Adipocyte (in vitro differentiated cells): ENCODE results near the gene IFNA2.

Source experiments
- DNase-seq: peaks from one replicate; pipeline ENCODE4 v3.0.0-alpha.2; 2015; ENCODE audit warnings: low read depth
- H3K27me3 ChIP-seq: replicated peaks from 2 replicates; pipeline ENCODE4 v1.7.0; 2013; ENCODE audit warnings: mild to moderate bottlenecking, low read length, moderate library complexity; ENCODE audit not compliant: control insufficient read depth, insufficient read depth
- H3K36me3 ChIP-seq: 2 replicates; pipeline ENCODE4 v1.7.0; 2013; ENCODE audit warnings: low read length, mild to moderate bottlenecking, moderate library complexity; ENCODE audit not compliant: control insufficient read depth, insufficient read depth, severe bottlenecking
- H3K4me1 ChIP-seq: 2 replicates; pipeline ENCODE4 v1.7.0; 2013; ENCODE audit warnings: mild to moderate bottlenecking, low read length, moderate library complexity; ENCODE audit not compliant: control insufficient read depth, insufficient read depth
- H3K4me3 ChIP-seq: 2 replicates; pipeline ENCODE4 v1.7.0; 2013; ENCODE audit warnings: mild to moderate bottlenecking, low read length, moderate library complexity
- H3K9ac ChIP-seq: 2 replicates; pipeline ENCODE4 v1.7.0; 2013; ENCODE audit warnings: mild to moderate bottlenecking, low read length, moderate library complexity
- H3K9me3 ChIP-seq: 2 replicates; pipeline ENCODE4 v1.7.0; 2013; ENCODE audit warnings: mild to moderate bottlenecking, low read length, moderate library complexity; ENCODE audit not compliant: control insufficient read depth

IFNA2 gene

GRCh38 chr9:21412107-21412506 lies 26.9 kb upstream of the IFNA2 start:
- Histone ChIP-seq H3K27me3 (no peaks in the 10 kb centered on the region), H3K9ac (no peak overlapping the region), H3K4me3 (no peak overlapping the region), H3K9me3 (no peaks in the 10 kb centered on the region), H3K36me3 (no peaks in the 10 kb centered on the region), H3K4me1 (peaks cover 19% of the 10 kb centered on the region)
- DNase-seq = no peak

- no peaks in the 10 kb centered on the region for H3K27me3 ChIP-seq
- no peaks in the 10 kb centered on the region for H3K9me3 ChIP-seq
- DNase-seq = no peak
- no peaks in the 10 kb centered on the region for H3K36me3 ChIP-seq
- H3K9ac ChIP-seq = no peak within 1 kb of the TSS
- H3K4me3 ChIP-seq = no peak within 1 kb of the TSS
- H3K4me1 ChIP-seq = peaks cover 15% of the 10 kb centered on the region
These were observed 23.6 kb upstream of the IFNA2 start, which contains the start of gene IFNA8 for GRCh38 chr9:21408817-21409216. IFNA8 (plus strand) TSS chr9:21409117; CDS start chr9:21409177, 60 bp downstream.

- H3K9ac ChIP-seq = no peak overlapping the region
- no peaks in the 10 kb centered on the region for H3K9me3 ChIP-seq
- no peaks in the 10 kb centered on the region for H3K36me3 ChIP-seq
- H3K4me3 ChIP-seq = no peak overlapping the region
- H3K4me1 ChIP-seq = peaks cover 22% of the 10 kb centered on the region
- no peak for DNase-seq
- H3K27me3 ChIP-seq = no peaks in the 10 kb centered on the region
These were observed 18.9 kb upstream of the IFNA2 start for GRCh38 chr9:21404146-21404545.

GRCh38 chr9:21402386-21403251 lies 17.4 kb upstream of the IFNA2 start:
- H3K4me3 ChIP-seq = peak overlapping the region; percentile 85
- no peaks in the 10 kb centered on the region for H3K36me3 ChIP-seq
- peaks cover 28% of the 10 kb centered on the region for H3K4me1 ChIP-seq
- peak overlapping the region; percentile 81 for H3K9ac ChIP-seq
- H3K9me3 ChIP-seq = no peaks in the 10 kb centered on the region
- DNase-seq = peak; percentile 6
- no peaks in the 10 kb centered on the region for H3K27me3 ChIP-seq

- Histone ChIP-seq H3K9me3 (no peaks in the 10 kb centered on the region), H3K36me3 (no peaks in the 10 kb centered on the region), H3K9ac (no peak overlapping the region), H3K4me3 (no peak overlapping the region), H3K27me3 (no peaks in the 10 kb centered on the region), H3K4me1 (peaks cover 28% of the 10 kb centered on the region)
- DNase-seq = no peak
These were observed 14.8 kb upstream of the IFNA2 start for GRCh38 chr9:21399956-21400355.

GRCh38 chr9:21398955-21399489 lies 13.8 kb upstream of the IFNA2 start:
- Histone ChIP-seq H3K9me3 (no peaks in the 10 kb centered on the region), H3K9ac (no peak overlapping the region), H3K4me1 (peaks cover 22% of the 10 kb centered on the region), H3K4me3 (no peak overlapping the region), H3K27me3 (no peaks in the 10 kb centered on the region), H3K36me3 (no peaks in the 10 kb centered on the region)
- DNase-seq = no peak

GRCh38 chr9:21395778-21396717 lies 10.8 kb upstream of the IFNA2 start:
- Histone ChIP-seq H3K27me3 (no peaks in the 10 kb centered on the region), H3K4me1 (peaks cover 6% of the 10 kb centered on the region), H3K9ac (peak overlapping the region; percentile 79), H3K36me3 (no peaks in the 10 kb centered on the region), H3K9me3 (no peaks in the 10 kb centered on the region), H3K4me3 (peak overlapping the region; percentile 79)
- peak; percentile 76 for DNase-seq

GRCh38 chr9:21392270-21392669 lies 7.1 kb upstream of the IFNA2 start:
- H3K9ac ChIP-seq = no peak overlapping the region

GRCh38 chr9:21383627-21384026 lies 1.6 kb downstream of the IFNA2 start:
- Histone ChIP-seq H3K4me1 (no peaks in the 10 kb centered on the region), H3K36me3 (no peaks in the 10 kb centered on the region), H3K27me3 (peaks cover 7% of the 10 kb centered on the region), H3K9ac (no peak overlapping the region), H3K9me3 (no peaks in the 10 kb centered on the region), H3K4me3 (no peak overlapping the region)
- no peak for DNase-seq

More at GRCh38 chr9:21392270-21392669, 7.1 kb upstream of the IFNA2 start:
- no peaks in the 10 kb centered on the region for H3K36me3 ChIP-seq
- H3K9me3 ChIP-seq = no peaks in the 10 kb centered on the region
- no peaks in the 10 kb centered on the region for H3K27me3 ChIP-seq
- DNase-seq = no peak
- no peaks in the 10 kb centered on the region for H3K4me1 ChIP-seq
- H3K4me3 ChIP-seq = no peak overlapping the region

- peaks cover 7% of the 10 kb centered on the region for H3K27me3 ChIP-seq
These were observed 3.5 kb downstream of the IFNA2 start for GRCh38 chr9:21381448-21382339.

More at GRCh38 chr9:21381448-21382339, 3.5 kb downstream of the IFNA2 start:
- no peaks in the 10 kb centered on the region for H3K9me3 ChIP-seq
- H3K9ac ChIP-seq = no peak overlapping the region
- no peaks in the 10 kb centered on the region for H3K36me3 ChIP-seq
- H3K4me1 ChIP-seq = no peaks in the 10 kb centered on the region
- H3K4me3 ChIP-seq = no peak overlapping the region
- no peak for DNase-seq
